Activated CD8-positive, alpha-beta memory T cell treated with anti-CD3 and anti-CD28 coated beads, Interleukin-2, amount 10 ng/mL, durations not matched to agents 7 days and 5 days (primary cell): ENCODE measurements around the gene C19orf81. TPM values are rescaled to one million over a fixed set of nuclear protein-coding genes. Genes with fewer than 3 reads are reported as not detected.

Source experiments
- ATAC-seq: fragments of 150-1000 bp; cut with Tn5 transposase; one replicate; pipeline ENCODE4 v1.10.0; 2021; ENCODE audit warnings: moderate library complexity
- CTCF ChIA-PET: fragments of 350-600 bp; sonication (Branson Sonifier 250); formaldehyde crosslinking; loops from one replicate; lab custom pipeline; 2021; ENCODE audit warnings: antibody characterized with exemption; lab: Charles Lee
- DNase-seq: peaks from one replicate; pipeline ENCODE4 v3.0.0-alpha.2; 2020
- H3K27ac Mint-ChIP-seq: one replicate; pipeline ENCODE4 v1.8.0; 2021; ENCODE audit warnings: mild to moderate bottlenecking, mixed read lengths
- H3K27me3 Mint-ChIP-seq: one replicate; pipeline ENCODE4 v1.8.0; 2021; ENCODE audit warnings: mixed read lengths
- H3K36me3 Mint-ChIP-seq: one replicate; pipeline ENCODE4 v1.8.0; 2021; ENCODE audit warnings: mild to moderate bottlenecking, mixed read lengths
- H3K4me1 Mint-ChIP-seq: one replicate; pipeline ENCODE4 v1.8.0; 2021; ENCODE audit warnings: mixed read lengths
- H3K4me3 Mint-ChIP-seq: one replicate; pipeline ENCODE4 v1.8.0; 2021; ENCODE audit warnings: mild to moderate bottlenecking, moderate library complexity, mixed read lengths
- H3K9me3 Mint-ChIP-seq: one replicate; pipeline ENCODE4 v1.8.0; 2022; ENCODE audit warnings: low read depth, mixed read lengths
- total RNA-seq, 2 experiments: library from RNA; stranded (reverse); gene quantifications; one replicate each; pipeline ENCODE4 v1.2.3, GENCODE V29; 2021

The C19orf81 gene
- total RNA-seq, 2 experiments from 2014 or later, result 0.70 TPM; not detected in 1

- H3K9me3 Mint-ChIP-seq, result no peaks in the 10 kb centered on the region
- H3K27me3 Mint-ChIP-seq, result peaks cover 23% of the 10 kb centered on the region
- CTCF ChIA-PET, result no interaction called here
- ATAC-seq (no peak), DNase-seq (no peak)
- H3K36me3 Mint-ChIP-seq, result no peaks in the 10 kb centered on the region
- no peak overlapping the region for H3K27ac Mint-ChIP-seq
- no peaks in the 10 kb centered on the region for H3K4me1 Mint-ChIP-seq
- no peak overlapping the region for H3K4me3 Mint-ChIP-seq
These were observed 44.1 kb downstream of the C19orf81 start for GRCh38 chr19:50693064-50693975.

- ATAC-seq, result no peak
- CTCF ChIA-PET, result no interaction called here
These were observed 45.5 kb downstream of the C19orf81 start for GRCh38 chr19:50694815-50695145.

GRCh38 chr19:50695251-50696093 lies 46.2 kb downstream of the C19orf81 start:
- DNase-seq (no peak), ATAC-seq (no peak)
- Mint-ChIP-seq H3K27ac (no peak overlapping the region), H3K4me1 (no peaks in the 10 kb centered on the region), H3K9me3 (no peaks in the 10 kb centered on the region), H3K4me3 (no peak overlapping the region), H3K36me3 (no peaks in the 10 kb centered on the region), H3K27me3 (peaks cover 23% of the 10 kb centered on the region)
- CTCF ChIA-PET, result no interaction called here

More at GRCh38 chr19:50694815-50695145, 45.5 kb downstream of the C19orf81 start:
- DNase-seq, result no peak
- Mint-ChIP-seq H3K27ac (no peak overlapping the region), H3K4me3 (no peak overlapping the region), H3K27me3 (peaks cover 23% of the 10 kb centered on the region), H3K4me1 (no peaks in the 10 kb centered on the region), H3K36me3 (no peaks in the 10 kb centered on the region), H3K9me3 (no peaks in the 10 kb centered on the region)

GRCh38 chr19:50696094-50696483 lies 46.8 kb downstream of the C19orf81 start:
- Mint-ChIP-seq H3K36me3 (no peaks in the 10 kb centered on the region), H3K27ac (no peak overlapping the region), H3K27me3 (peaks cover 23% of the 10 kb centered on the region), H3K4me3 (no peak overlapping the region), H3K9me3 (no peaks in the 10 kb centered on the region), H3K4me1 (no peaks in the 10 kb centered on the region)
- ATAC-seq (no peak), DNase-seq (no peak)
- CTCF ChIA-PET, result no interaction called here

- H3K36me3 Mint-ChIP-seq, result no peaks in the 10 kb centered on the region
- ATAC-seq, result no peak
- DNase-seq, result no peak
- no peaks in the 10 kb centered on the region for H3K9me3 Mint-ChIP-seq
- no peaks in the 10 kb centered on the region for H3K4me1 Mint-ChIP-seq
- no peak overlapping the region for H3K4me3 Mint-ChIP-seq
- H3K27me3 Mint-ChIP-seq, result peaks cover 17% of the 10 kb centered on the region
- CTCF ChIA-PET, result no interaction called here
- H3K27ac Mint-ChIP-seq, result no peak overlapping the region
These were observed 48.3 kb downstream of the C19orf81 start for GRCh38 chr19:50697414-50698124.

- no peak overlapping the region for H3K27ac Mint-ChIP-seq
- no peaks in the 10 kb centered on the region for H3K4me1 Mint-ChIP-seq
- H3K36me3 Mint-ChIP-seq, result no peaks in the 10 kb centered on the region
- no peak overlapping the region for H3K4me3 Mint-ChIP-seq
- no peak for ATAC-seq
- no peak for DNase-seq
- no peaks in the 10 kb centered on the region for H3K9me3 Mint-ChIP-seq
- CTCF ChIA-PET, result no interaction called here
- H3K27me3 Mint-ChIP-seq, result peaks cover 13% of the 10 kb centered on the region
These were observed 52.2 kb downstream of the C19orf81 start for GRCh38 chr19:50701367-50701985.

- Mint-ChIP-seq H3K27ac (no peak overlapping the region), H3K4me3 (no peak overlapping the region), H3K4me1 (no peaks in the 10 kb centered on the region), H3K27me3 (peaks cover 11% of the 10 kb centered on the region), H3K9me3 (no peaks in the 10 kb centered on the region), H3K36me3 (no peaks in the 10 kb centered on the region)
- CTCF ChIA-PET, result interaction anchor here (1.5 kb wide), 1 partner anchor 23 kb away, joined by 3 read pairs; no protein-coding TSS in a partner anchor
- DNase-seq (no peak), ATAC-seq (no peak)
These were observed 53.1 kb downstream of the C19orf81 start for GRCh38 chr19:50702158-50702870.

GRCh38 chr19:50702871-50703829 lies 53.9 kb downstream of the C19orf81 start:
- no peak overlapping the region for H3K27ac Mint-ChIP-seq
- no peaks in the 10 kb centered on the region for H3K36me3 Mint-ChIP-seq
- CTCF ChIA-PET, result interaction anchor here (0.8 to 1.5 kb wide), 2 partner anchors 22 to 219 kb away, joined by 3 read pairs; no protein-coding TSS in a partner anchor
- DNase-seq, result no peak
- no peaks in the 10 kb centered on the region for H3K4me1 Mint-ChIP-seq
- no peak for ATAC-seq
- H3K27me3 Mint-ChIP-seq, result peaks cover 11% of the 10 kb centered on the region
- no peak overlapping the region for H3K4me3 Mint-ChIP-seq
- H3K9me3 Mint-ChIP-seq, result no peaks in the 10 kb centered on the region

- DNase-seq (no peak), ATAC-seq (no peak)
- CTCF ChIA-PET, result interaction anchor here (0.8 to 1.5 kb wide), 2 partner anchors 21 to 218 kb away, joined by 3 read pairs; no protein-coding TSS in a partner anchor
- H3K9me3 Mint-ChIP-seq, result no peaks in the 10 kb centered on the region
- peaks cover 11% of the 10 kb centered on the region for H3K27me3 Mint-ChIP-seq
- no peak overlapping the region for H3K27ac Mint-ChIP-seq
- no peak overlapping the region for H3K4me3 Mint-ChIP-seq
- H3K4me1 Mint-ChIP-seq, result no peaks in the 10 kb centered on the region
- H3K36me3 Mint-ChIP-seq, result no peaks in the 10 kb centered on the region
These were observed 54.9 kb downstream of the C19orf81 start for GRCh38 chr19:50703915-50704796.

GRCh38 chr19:50705422-50706019 lies 56.3 kb downstream of the C19orf81 start:
- CTCF ChIA-PET, result interaction anchor here (0.7 to 1.4 kb wide), 4 partner anchors 76 to 218 kb away, joined by 3 to 6 read pairs (median 4); no protein-coding TSS in a partner anchor
- no peak overlapping the region for H3K4me3 Mint-ChIP-seq
- DNase-seq, result peak; percentile 55
- no peaks in the 10 kb centered on the region for H3K9me3 Mint-ChIP-seq
- peaks cover 11% of the 10 kb centered on the region for H3K27me3 Mint-ChIP-seq
- no peaks in the 10 kb centered on the region for H3K36me3 Mint-ChIP-seq
- no peak overlapping the region for H3K27ac Mint-ChIP-seq
- no peaks in the 10 kb centered on the region for H3K4me1 Mint-ChIP-seq
- peak; percentile 80 for ATAC-seq
